HG03469 (cell line): ENCODE measurements around the gene PKDCC.

Experiments used
- ATAC-seq: cut with Tn5 transposase; IDR thresholded peaks from one replicate; pipeline ENCODE4 v1.9.1; 2021; ENCODE audit warnings: mild to moderate bottlenecking, moderate library complexity, moderate number of reproducible peaks; ENCODE audit not compliant: unreplicated experiment

The PKDCC gene

DNA sequence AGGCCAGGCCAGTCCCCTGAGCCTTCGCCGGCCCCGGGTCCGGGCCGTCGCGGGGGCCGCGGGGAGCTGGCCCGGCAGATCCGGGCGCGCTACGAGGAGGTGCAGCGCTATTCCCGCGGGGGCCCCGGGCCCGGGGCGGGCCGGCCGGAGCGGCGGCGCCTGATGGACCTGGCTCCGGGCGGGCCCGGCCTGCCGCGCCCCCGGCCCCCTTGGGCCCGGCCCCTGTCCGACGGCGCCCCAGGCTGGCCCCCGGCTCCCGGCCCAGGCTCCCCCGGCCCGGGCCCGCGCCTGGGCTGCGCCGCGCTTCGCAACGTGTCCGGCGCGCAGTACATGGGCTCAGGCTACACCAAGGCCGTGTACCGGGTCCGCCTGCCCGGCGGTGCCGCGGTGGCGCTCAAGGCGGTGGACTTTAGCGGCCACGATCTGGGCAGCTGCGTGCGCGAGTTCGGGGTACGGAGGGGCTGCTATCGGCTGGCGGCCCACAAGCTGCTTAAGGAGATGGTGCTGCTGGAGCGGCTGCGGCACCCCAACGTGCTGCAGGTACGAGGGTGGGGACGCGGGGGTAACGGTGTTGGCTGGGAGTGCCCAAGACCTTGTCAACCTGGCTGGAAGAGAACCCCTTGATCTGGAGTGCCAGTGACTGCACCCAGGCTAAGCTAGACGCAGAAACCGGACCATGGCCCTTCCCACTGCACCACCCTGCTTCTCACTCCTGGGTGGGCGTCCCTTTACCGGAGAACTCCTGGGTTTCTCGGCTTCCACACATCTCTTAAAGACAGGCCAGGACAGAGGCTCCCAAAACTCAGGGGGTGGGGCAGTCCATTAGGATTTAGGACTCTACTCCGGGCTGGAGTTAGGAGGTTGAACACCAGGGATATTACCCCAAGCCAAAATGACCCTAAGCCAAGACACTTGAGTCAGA, 739 bp downstream of the PKDCC start:
- ATAC-seq = no peak

DNA sequence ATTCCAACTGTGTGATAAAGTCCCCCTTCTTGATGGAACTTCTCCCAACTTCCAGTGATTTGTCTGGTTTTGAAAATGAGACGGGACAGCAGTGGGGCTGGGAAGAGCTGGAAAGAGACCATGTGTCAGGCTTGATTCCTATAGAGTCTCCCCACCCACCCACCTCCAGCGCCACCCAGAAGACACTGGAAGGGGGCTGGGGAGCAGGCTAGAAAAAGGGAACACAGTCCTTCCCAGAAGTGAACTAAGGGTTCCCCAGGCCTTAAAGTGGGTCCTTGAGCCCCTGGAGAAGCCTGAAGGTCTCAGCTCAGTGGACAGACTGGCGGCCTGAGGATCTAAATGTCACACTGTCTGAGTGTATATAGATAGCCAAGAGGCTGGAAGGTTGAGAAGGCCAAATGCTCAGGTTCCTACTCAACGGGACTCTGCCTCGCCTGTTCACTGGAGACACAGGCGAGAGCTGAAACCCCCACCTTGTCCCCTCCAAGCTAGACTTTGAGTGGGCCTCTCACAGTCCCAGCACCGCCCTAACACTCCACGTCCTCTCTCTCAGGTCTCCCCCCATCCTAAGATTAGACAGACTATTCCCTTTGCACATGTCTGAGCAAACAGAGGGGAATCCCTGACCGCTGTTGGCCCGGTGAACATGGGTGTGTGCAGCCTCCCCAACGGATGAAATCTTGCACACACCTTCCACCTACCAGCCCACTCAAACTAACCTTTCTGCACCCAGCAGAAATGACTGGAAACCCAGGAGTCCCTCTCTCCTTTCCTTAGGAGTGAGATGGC, 1.6 kb downstream of the PKDCC start:
- no peak for ATAC-seq

DNA sequence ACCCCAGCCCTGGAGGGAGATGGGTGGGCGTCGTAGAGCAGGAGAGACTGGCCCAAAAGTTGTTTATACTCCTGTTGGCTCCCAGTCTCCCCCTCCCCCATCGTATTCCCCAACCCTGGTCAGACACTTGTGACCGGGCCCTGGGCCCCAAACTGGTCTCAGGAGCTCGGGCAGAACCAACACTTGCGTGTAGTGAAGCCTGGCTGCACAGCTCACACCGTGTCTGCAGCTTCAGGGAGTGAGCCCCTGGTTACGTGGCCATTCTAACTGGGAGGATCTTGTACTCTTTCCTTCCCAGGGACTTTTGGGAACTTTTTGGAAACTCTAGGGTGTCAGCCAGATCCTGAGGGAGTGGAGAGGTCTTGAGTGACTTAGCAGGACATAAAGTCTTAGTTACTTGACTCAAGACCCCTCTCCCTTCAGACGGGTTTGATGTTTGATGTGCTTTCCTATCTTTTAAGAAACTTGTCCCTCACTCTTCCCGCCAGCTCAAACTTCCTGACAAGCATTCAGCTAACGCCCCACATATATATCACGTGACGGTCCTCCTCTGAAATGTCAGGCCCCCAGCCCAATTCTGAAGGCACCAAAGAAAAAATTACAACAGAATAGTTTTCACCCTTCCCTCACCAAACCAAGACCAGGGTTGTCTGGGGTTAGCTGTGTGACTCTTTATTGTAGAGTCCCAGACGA, 2.3 kb downstream of the PKDCC start:
- ATAC-seq = no peak

DNA sequence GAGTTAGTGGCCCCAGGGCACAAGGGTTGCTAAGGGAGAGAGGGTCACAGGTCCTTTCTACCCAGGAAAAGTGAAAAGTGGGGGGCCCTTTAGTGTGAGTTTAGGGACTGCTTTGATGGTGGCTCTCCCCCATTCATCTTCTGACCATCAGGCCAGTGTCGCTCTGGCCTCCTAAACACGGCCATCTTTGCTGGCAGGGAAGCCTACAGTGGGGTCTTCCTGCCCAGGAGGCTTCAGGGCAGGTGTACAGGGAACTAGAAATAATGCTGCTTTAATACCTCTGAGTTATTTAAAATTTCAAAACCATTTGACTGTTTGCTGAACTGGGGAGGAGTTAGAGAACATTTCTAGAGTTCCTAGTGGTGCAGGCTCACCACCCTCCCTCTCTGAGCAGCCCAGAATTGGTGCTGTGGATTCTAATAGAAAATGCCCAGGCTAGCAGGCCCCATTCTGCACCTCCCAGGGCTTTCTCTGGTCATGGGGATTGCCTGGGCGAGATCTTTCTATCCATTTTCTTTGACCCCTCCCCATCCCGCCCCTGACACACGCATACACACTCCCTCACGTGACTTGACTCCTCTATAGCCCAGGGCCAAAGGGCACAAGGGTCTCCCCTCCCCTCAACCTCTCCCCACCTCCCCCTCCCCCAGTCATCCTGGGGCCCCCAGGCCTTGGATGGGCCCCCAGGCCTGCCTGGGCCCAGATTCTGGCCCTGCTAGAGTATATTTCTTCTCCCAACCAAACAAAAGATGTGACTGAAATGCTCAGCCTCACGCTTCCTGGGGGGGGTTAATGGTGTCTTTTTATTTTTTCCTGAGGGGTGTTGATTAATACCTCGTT, 3.1 kb downstream of the PKDCC start:
- no peak for ATAC-seq

DNA sequence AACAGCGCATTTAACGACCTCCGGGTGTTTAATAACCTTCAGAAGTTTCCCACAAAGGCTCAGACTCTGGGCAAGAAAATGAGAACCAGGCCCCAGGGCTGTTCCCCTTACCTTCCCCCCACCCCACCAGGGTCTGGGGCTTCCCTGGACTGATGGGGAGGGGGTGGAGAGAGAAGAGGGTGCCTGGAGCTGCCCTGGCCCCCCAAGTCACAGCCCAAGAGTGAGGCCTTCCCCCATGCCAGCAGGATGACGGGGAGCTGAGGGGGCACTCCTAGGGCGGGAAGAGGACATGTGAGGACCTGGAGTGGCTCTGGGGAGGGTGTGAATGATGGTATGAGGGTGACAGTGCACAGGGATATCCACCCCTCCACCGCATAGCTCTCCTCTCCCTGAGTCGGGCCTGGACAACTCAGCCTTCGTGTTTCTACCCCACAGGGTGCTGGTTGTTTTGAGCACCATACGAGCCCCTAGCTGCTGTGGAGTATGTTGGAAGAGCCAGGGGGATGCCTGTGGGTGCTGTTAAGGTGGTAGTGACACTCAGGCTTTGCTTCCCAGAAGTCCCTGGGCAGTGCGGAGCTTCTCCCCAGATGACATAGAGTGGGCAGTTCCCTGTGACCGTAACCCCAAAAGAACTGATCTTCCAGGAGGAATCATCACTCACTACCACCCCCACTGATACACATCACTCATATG, 3.9 kb downstream of the PKDCC start:
- ATAC-seq = no peak

DNA sequence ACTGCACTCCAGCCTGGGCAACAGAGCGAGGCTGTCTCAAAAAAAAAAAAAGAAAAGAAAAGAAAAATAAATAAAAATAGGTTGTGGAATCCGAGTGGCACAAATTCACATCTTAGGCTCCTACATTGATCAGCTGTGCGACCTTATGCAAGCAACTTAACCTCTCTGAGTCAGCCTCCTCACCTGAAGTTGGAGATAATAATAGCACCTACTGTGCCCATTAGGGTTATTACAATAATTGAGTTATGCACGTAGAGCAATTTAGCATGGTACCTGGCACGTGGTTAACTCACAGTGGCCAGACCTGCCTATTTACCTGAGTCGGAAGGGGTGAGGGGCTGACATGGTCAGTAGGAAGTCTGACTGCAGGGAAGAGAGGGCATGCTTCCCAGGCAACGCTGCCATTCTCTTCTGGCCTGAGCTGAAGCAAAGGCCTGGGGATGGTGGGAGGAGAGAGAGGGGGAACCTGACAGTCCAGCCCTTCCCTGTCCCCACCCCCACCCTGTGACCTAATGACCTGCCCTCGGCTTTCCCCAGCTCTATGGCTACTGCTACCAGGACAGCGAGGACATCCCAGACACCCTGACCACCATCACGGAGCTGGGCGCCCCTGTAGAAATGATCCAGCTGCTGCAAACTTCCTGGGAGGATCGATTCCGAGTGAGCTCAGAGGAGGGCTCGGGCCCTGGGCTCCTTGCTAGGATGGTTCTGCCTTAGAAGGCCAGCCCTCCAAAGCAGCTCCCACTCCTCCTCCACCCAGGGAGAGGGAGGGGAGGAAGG, 5.1 kb downstream of the PKDCC start:
- no peak for ATAC-seq

DNA sequence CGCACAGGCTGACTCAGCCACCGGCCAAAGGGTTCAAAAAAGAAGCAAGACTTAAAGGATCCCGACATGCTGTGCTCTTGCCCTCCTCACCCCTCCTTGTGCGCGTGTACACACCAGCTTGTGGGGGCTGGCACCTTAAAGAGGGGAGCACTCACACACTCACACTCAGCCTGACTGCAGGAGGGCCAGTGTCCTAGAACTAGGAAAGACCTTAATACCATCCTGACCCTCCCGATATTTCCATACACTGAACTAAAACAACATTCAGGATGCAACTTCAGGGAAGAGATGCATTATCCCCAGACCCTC, 5.6 kb downstream of the PKDCC start:
- ATAC-seq = no peak

DNA sequence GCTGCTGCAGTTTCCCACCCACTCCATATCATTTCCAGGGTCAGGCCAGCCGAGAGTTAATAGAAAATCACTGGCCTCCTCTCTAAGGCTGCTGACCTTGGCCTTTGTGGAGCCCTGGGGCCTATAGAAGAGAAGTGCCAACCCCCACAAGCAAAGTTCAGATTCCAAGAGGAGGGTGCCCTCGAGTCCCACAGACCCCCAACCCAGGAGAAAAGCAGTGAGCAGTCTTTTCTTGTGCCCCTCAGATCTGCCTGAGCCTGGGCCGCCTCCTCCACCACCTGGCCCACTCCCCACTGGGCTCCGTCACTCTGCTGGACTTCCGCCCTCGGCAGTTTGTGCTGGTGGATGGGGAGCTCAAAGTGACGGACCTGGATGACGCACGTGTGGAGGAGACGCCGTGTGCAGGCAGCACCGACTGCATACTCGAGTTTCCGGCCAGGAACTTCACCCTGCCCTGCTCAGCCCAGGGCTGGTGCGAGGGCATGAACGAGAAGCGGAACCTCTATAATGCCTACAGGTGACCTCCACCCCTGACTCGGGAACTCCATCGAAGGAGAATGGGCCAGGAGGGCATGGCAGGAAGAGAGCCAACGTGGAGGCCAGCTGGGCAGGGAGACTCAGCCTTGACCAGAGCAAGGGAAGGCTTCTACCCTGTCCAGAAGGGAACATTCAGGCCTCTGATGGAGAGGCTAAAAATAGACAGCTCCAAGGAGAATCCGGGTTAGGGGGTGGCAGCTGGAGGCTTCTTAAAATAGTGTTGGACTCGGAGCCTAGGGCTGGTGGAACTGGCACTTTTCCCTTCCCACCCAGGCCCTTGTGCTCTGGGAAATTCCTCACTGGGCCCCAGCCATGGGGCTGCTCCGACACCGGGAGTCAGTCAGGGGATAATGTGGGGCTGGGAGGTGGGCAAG, 6.2 kb downstream of the PKDCC start:
- ATAC-seq = no peak

DNA sequence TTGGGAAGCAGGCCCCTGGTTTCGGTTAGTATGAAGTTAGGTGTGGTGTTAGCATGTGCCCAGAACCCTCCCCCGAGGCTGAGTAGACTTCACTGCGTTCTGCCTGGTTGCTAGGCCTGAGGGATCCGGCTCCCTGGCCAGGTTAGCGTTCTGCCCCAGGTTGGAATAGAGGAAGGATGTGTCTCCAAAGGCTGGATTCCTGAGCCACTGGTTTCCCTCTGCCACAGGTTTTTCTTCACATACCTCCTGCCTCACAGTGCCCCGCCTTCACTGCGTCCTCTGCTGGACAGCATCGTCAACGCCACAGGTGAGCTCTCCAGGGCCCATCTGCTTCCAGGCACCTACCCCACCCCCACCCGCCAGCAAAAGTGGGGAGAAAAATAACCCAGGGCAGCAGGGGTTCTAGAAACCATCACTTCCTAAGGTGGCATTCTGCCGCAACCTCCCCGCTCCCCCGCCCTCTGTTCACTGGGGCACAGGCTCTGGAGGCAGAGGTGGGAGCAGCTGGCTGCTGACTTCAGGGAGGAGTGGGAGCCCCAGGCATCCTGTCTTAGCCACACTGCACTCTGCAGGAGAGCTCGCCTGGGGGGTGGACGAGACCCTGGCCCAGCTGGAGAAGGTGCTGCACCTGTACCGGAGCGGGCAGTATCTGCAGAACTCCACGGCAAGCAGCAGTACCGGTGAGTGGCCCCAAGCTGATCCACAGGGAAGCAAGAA, 7.1 kb downstream of the PKDCC start:
- ATAC-seq = no peak

DNA sequence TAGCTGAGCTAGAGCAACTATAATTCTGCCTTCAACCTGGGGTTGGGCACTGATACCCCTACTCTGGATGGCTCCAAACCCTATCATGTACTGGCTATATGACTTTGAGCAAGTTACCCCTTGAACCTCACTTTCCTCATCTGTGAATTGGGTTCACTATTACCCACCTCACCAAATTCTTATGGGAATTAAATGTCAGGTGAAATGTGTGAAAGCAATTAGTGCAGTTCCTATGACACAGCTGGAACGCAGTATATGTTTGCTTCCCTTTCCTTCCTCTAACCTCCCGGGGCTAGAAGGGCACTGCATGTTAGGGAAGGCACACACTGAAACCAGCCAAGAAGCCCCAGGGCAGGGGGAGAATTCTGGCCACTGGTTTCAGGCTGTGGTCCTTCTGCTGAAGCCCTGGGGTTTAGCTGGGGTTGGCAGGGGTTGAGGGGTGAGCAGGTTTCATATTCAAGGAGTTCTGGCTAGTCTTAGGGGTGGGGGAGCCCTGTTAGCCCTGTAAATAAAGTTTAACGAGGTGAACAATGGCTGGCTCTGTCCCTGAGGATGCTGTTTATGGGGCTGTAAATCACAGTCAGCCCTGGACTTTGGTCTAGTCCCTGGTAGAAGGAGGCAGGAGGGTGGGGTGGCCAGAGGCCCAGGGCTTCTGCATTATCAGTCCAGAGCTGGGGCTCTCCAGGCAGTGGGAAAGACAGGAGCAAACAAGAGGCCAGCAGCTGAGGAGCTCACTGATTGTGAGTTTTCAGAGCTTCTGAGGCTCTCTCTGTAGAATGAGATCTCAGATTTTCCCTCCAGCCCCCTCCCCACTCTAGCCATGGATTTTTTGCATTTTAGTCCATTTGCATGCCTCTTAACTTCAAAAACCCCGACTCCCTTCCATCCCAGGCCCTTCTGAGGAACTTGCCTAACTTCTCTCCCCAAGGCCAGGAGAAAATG, 8.0 kb downstream of the PKDCC start:
- ATAC-seq = no peak

DNA sequence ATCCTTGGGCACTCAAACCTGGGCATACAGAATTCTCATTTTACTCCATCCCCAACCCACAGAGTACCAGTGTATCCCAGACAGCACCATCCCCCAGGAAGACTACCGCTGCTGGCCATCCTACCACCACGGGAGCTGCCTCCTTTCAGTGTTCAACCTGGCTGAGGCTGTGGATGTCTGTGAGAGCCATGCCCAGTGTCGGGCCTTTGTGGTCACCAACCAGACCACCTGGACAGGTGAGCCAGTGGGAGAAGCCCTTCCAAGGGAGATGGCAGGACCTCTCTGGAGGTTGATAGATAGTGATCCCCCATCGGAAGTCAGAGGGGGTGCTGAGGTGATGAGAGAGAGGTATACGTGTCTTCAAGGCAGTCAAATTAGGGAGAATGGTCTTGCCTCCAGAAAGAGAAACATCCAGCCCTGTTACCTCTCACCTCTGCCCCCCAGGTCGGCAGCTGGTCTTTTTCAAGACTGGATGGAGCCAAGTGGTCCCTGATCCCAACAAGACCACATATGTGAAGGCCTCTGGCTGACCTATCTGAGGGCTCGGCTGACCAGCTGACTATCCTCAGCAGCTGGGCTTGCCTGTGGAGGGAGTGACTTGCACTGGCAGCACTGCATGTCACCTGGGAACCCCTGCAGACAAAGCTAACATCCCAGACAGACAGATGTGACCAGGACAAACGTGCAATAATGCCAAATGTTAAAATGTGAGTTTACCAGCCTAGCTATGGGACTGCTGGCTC, 9.5 kb downstream of the PKDCC start:
- no peak for ATAC-seq

DNA sequence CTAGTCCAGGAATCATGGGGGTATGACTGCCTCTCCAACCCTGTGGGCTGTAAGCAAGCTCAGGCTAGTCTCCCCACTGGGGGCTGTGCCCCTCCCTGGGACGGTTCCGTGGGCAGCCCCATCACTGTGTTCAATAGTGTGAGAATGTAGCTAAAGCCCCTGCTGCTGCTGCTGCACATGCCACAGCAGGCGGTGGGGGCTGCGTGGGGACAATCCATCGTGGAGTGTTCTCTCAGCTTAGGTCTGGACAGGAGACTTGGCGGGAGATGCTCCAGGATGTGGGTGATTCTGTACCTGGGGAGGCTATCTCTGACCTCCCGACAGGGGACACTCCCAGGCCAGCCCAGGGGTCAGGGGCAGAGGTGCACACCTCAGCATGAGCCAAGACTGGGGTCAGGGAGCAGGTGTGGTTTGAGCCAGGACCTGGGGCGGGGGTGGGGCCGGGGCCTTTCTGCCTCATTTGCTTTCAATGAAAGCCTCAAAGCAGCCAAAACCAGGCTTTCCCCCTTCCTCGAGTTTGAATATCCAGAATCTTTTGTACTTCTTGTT, 10.2 kb downstream of the PKDCC start:
- ATAC-seq = no peak

DNA sequence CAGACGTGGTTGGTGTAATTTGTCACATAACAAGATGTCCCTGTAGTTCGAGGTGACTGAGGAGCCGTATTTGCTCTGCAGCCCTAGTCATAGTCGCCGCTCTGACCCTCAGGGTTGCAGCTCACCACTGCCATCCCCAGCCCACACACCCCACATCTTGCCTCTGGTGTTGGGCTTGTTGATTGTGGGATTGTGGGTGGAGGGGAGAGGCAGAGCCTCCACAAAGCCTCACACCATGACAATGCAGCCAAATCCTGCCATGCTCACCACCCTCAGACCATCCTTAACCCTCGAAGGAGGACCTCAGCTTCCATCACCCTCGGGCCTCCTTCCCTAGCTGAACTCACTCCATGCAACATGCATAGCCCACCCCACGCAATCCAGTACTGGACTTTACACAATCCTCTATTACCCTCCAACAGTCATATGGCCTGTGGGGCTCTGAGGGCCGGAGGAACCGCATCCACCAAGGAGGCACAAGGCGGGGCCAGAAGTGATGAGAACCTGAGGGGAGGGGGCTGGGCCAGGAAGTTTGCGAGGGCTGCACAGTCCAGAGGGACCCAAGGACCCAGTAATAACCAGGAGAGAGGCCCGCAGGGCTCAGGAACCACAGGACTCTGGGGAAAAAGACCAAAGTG, 11.6 kb downstream of the PKDCC start:
- ATAC-seq = no peak

DNA sequence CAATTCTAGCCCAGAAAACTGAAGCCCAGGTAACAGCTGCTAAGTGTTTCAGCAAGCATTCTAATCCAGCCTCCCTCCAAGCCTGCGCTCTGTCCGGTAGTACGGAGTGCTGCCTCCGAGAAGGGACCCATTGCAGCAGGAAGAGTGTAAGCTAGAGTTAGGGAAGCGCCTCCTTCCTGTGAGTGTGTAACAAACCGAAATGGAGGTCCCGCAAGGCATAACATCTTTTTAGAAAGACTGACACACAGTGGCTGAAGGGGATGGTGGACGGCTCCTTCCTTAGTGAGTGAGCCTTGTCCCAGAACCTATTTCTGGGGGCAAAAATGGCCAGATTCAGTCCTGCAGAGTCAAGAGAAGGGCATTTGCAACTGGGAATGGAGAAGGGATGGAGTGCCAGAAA, 12.2 kb downstream of the PKDCC start:
- ATAC-seq = no peak
